Fibroblast of skin of left quadriceps (primary cell): ENCODE measurements around the gene GNL3L.
A peak's percentile ranks its signal among the peaks of the same experiment; 100 is the strongest.
"Not testable (repeated sequence)": the region's sequence is repeated elsewhere in the genome, so short reads cannot be mapped to it uniquely, and the experiment has no call there.

Experiments
- DNase-seq, 2 experiments: peaks; one replicate each; pipeline ENCODE4 v3.0.0-alpha.2; 2013; ENCODE audit warnings: low read depth in 2 of 2

The GNL3L gene

GRCh38 chrX:54529552-54530356, at the start of gene GNL3L:
GNL3L (plus strand) TSS chrX:54530219; CDS start chrX:54532567, 2,348 bp downstream.
- peak; percentile 64 to 68 for DNase-seq

- no peak for DNase-seq
Measured at GRCh38 chrX:54482839-54483593, 47.0 kb upstream of the GNL3L start.

GRCh38 chrX:54483946-54484345, 46.1 kb upstream of the GNL3L start:
- DNase-seq: no peak

GRCh38 chrX:54484666-54485065, 45.4 kb upstream of the GNL3L start:
- DNase-seq: no peak

GRCh38 chrX:54489819-54490218, 40.2 kb upstream of the GNL3L start:
- DNase-seq: not testable (repeated sequence)

GRCh38 chrX:54492340-54492739, 37.7 kb upstream of the GNL3L start:
- no peak for DNase-seq

GRCh38 chrX:54494166-54494988, 35.6 kb upstream of the GNL3L start:
- DNase-seq: no peak

GRCh38 chrX:54494989-54495813, 34.8 kb upstream of the GNL3L start:
- no peak for DNase-seq

- peak in 1 of 2 experiments; percentile 29 for DNase-seq
Measured at GRCh38 chrX:54495814-54496516, 34.1 kb upstream of the GNL3L start, which contains the start of gene FGD1. FGD1 (minus strand) TSS chrX:54496234; CDS start chrX:54495432, 802 bp downstream.

- DNase-seq: no peak
Measured at GRCh38 chrX:54496517-54496852, 33.5 kb upstream of the GNL3L start.

GRCh38 chrX:54496936-54497335, 33.1 kb upstream of the GNL3L start:
- DNase-seq: no peak

- peak; percentile 51 to 59 for DNase-seq
Measured at GRCh38 chrX:54509400-54509799, 20.6 kb upstream of the GNL3L start.

GRCh38 chrX:54529151-54529550, 868 bp upstream of the GNL3L start:
- DNase-seq: no peak

- DNase-seq: no peak
Measured at GRCh38 chrX:54530357-54530900, 410 bp downstream of the GNL3L start.

GRCh38 chrX:54534271-54534670, 4.3 kb downstream of the GNL3L start:
- no peak for DNase-seq

GRCh38 chrX:54540289-54540688, 10.3 kb downstream of the GNL3L start:
- peak in 1 of 2 experiments; percentile 11 for DNase-seq

GRCh38 chrX:54542239-54542638, 12.2 kb downstream of the GNL3L start:
- not testable (repeated sequence) for DNase-seq

GRCh38 chrX:54550821-54551220, 20.8 kb downstream of the GNL3L start:
- DNase-seq: no peak

GRCh38 chrX:54551801-54552200, 21.8 kb downstream of the GNL3L start:
- no peak for DNase-seq

- DNase-seq: not testable (repeated sequence)
Measured at GRCh38 chrX:54555006-54555405, 25.0 kb downstream of the GNL3L start.
